DOHH2 (cell line): ENCODE measurements around the gene DEAF1.

Experiments
- CTCF ChIP-seq: fragments of 200-600 bp; sonication (generic); IDR thresholded peaks from one replicate; pipeline ENCODE4 v1.5.1; 2014; ENCODE audit warnings: antibody characterized with exemption, mild to moderate bottlenecking, low read depth, low read length; ENCODE audit not compliant: poor library complexity, severe bottlenecking
- EZH2phosphoT487 ChIP-seq: fragments of 200-600 bp; sonication (generic); IDR thresholded peaks from 2 replicates; pipeline ENCODE4 v1.6.1; 2017; ENCODE audit warnings: borderline replicate concordance, mild to moderate bottlenecking, antibody characterized with exemption, low read length, moderate library complexity, mixed read lengths

- TF ChIP-seq CTCF (no peak), EZH2phosphoT487 (no peak)
Measured at GRCh38 chr11:690738-691633, 4.0 kb downstream of the DEAF1 start.
